T-helper 1 cell treated with Interleukin-12 subunit alpha and Interleukin-12 subunit beta and Interleukin-4 antibody, amounts not matched to agents 30 μg/mL and 1 μg/mL, for 36 hours (primary cell): Measurements from ENCODE around the gene NINJ2.
A peak's percentile ranks its signal among the peaks of the same experiment; 100 is the strongest.

Source experiments
- H3K27ac Mint-ChIP-seq: one replicate; pipeline ENCODE4 v1.8.0; 2021; ENCODE audit warnings: mild to moderate bottlenecking, mixed read lengths
- H3K27me3 Mint-ChIP-seq: one replicate; pipeline ENCODE4 v1.8.0; 2021; ENCODE audit warnings: low read depth, mixed read lengths
- H3K36me3 Mint-ChIP-seq: one replicate; pipeline ENCODE4 v1.8.0; 2021; ENCODE audit warnings: low read depth, mixed read lengths
- H3K4me1 Mint-ChIP-seq: one replicate; pipeline ENCODE4 v1.8.0; 2021; ENCODE audit warnings: low read depth, mixed read lengths
- H3K4me3 Mint-ChIP-seq: one replicate; pipeline ENCODE4 v1.8.0; 2021; ENCODE audit warnings: mild to moderate bottlenecking, moderate library complexity, mixed read lengths
- H3K9me3 Mint-ChIP-seq: one replicate; pipeline ENCODE4 v1.8.0; 2021; ENCODE audit warnings: mixed read lengths

Gene NINJ2

DNA sequence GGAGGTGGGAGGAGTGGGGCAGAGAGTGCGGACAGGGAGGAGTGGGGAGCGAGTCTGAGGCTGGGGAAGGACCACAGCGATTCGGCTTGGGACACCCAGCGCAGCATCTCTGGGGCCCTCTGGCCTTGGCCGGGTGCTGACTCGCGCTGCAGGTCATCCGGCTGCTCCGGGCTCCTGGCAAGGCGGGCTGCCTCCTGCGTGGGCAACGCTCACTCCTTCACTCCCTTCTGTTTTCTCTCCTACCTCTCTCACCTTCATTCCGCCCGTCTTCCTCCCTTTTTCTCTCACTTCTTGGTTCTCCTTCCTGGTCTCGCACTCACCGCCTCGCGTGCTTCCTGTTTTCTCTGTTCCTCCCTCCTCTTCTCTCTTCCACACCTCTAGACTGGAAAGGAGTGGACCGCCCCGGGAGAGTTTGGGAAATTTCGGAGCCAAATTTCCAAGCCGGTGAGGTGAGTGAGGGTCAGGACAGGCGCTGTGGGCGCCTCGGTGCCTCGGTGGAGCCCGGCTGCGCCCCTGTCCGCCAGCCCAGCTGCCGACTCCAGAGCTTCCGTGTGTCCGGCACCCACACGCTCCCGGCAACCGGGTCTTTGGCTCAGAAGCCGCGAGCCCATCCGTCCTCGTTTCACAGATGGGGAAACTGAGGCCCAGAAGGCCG, 116.9 kb downstream of the NINJ2 start:
- no peak overlapping the region for H3K4me3 Mint-ChIP-seq
- no peaks in the 10 kb centered on the region for H3K36me3 Mint-ChIP-seq
- no peak overlapping the region for H3K27ac Mint-ChIP-seq
- H3K27me3 Mint-ChIP-seq = peaks cover 17% of the 10 kb centered on the region
- peaks cover 8% of the 10 kb centered on the region for H3K4me1 Mint-ChIP-seq
- H3K9me3 Mint-ChIP-seq = no peaks in the 10 kb centered on the region

DNA sequence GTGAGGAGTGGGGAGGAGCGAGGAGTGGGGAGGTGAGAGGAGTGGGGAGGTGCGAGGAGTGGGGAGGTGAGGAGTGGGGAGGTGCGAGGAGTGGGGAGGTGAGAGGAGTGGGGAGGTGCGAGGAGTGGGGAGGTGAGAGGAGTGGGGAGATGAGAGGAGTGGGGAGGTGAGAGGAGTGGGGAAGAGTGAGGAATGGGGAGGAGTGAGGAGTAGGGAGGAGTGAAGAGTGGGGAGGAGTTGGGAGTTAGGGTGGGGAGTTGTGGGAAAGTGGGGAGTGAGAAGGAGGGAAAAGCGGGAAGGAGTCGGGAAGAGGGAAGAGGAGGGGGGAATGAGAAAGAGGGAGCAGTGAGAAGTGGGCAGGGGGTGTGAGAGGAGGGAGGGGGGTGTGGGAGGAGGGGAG, 117.4 kb downstream of the NINJ2 start:
- Mint-ChIP-seq H3K4me1 (peaks cover 7% of the 10 kb centered on the region), H3K4me3 (no peak overlapping the region), H3K27ac (no peak overlapping the region), H3K36me3 (no peaks in the 10 kb centered on the region), H3K9me3 (no peaks in the 10 kb centered on the region), H3K27me3 (peaks cover 17% of the 10 kb centered on the region)

DNA sequence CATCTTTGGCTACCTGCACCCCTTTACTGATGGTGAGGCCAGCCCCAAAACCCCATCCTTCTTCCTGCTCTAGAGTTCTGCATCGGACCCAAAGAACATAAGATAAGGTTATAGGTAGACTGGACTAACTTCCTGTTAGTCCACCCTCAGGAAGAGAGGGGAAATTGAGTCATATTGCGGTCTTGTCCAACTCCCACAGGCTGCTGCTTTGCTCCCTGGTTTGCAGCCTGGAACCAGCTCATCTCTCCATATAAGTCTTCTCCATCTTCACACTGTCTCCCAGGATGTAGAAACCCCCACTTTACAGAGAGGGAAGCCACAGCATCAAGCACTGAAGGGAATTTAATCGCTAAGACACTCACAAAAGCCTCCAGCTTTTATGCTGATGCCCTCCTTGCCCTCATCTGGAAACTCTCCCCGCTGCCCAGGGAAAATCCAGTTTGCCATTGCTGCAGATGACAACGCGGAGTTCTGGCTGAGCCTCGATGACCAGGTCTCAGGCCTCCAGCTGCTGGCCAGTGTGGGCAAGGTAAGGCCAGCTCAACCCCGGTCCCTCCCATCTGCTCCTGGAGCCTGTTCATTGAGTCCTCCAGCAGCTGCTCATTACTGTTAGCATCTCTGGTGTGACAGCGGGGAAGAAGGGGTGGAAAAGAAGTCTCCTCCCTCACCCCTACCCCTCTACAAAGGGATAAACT, 118.2 kb downstream of the NINJ2 start:
- H3K27me3 Mint-ChIP-seq = peaks cover 17% of the 10 kb centered on the region
- H3K4me3 Mint-ChIP-seq = no peak overlapping the region
- H3K36me3 Mint-ChIP-seq = no peaks in the 10 kb centered on the region
- H3K4me1 Mint-ChIP-seq = peaks cover 9% of the 10 kb centered on the region
- H3K9me3 Mint-ChIP-seq = no peaks in the 10 kb centered on the region
- H3K27ac Mint-ChIP-seq = no peak overlapping the region

GRCh38 chr12:544142-544541, 119.1 kb downstream of the NINJ2 start:
- Mint-ChIP-seq H3K9me3 (no peaks in the 10 kb centered on the region), H3K4me1 (peaks cover 14% of the 10 kb centered on the region), H3K36me3 (no peaks in the 10 kb centered on the region), H3K27me3 (peaks cover 17% of the 10 kb centered on the region), H3K27ac (no peak overlapping the region), H3K4me3 (no peak overlapping the region)

GRCh38 chr12:543114-543451, 120.2 kb downstream of the NINJ2 start:
- Mint-ChIP-seq H3K4me1 (peaks cover 19% of the 10 kb centered on the region), H3K9me3 (no peaks in the 10 kb centered on the region), H3K27ac (no peak overlapping the region), H3K27me3 (peaks cover 17% of the 10 kb centered on the region), H3K36me3 (no peaks in the 10 kb centered on the region), H3K4me3 (no peak overlapping the region)

DNA sequence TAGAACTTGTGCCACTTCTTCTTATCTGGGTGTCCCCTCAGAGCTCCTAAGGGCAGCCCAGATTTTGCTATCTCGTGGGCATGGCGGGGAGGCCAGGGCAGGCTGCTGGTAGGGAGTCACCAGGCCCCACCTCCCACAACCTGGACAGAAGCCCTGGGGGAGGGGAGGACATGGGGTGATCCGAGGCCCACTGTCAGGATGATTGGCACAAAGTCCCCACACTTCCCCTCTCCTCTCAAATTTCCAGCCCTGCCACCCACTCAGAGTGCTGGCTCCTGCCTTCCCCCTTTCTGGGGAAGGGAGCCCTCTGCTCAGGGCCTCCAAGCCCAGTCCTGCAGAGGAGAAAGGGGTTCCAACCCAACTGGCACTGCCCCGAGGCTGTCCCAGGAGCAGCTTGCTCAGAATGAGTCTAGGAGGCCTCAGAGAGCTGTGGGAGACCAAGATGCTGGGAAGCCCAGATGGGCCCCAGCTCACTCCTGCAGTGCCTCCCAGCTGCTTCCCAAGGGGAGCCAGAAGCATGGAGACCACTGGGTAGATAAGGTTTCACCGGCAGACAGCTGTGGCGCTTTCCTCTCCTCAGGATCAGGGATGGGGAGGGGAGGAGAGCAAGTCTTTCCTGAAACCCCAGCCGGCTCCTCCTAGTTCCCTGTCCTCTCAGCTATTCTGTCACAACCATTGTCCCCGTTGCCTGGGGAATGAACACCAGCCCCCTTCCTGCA, 120.7 kb downstream of the NINJ2 start:
- Mint-ChIP-seq H3K4me1 (peaks cover 19% of the 10 kb centered on the region), H3K36me3 (no peaks in the 10 kb centered on the region), H3K9me3 (no peaks in the 10 kb centered on the region), H3K27me3 (peaks cover 15% of the 10 kb centered on the region), H3K27ac (no peak overlapping the region), H3K4me3 (no peak overlapping the region)

- no peak overlapping the region for H3K4me3 Mint-ChIP-seq
- H3K9me3 Mint-ChIP-seq = no peaks in the 10 kb centered on the region
- no peaks in the 10 kb centered on the region for H3K36me3 Mint-ChIP-seq
- H3K4me1 Mint-ChIP-seq = peaks cover 16% of the 10 kb centered on the region
- H3K27ac Mint-ChIP-seq = no peak overlapping the region
- peaks cover 15% of the 10 kb centered on the region for H3K27me3 Mint-ChIP-seq
Measured at GRCh38 chr12:541676-542324, 121.4 kb downstream of the NINJ2 start.

GRCh38 chr12:539540-540310, 123.5 kb downstream of the NINJ2 start:
- H3K4me1 Mint-ChIP-seq = peaks cover 16% of the 10 kb centered on the region
- peak overlapping the region; percentile 87 for H3K27ac Mint-ChIP-seq
- no peak overlapping the region for H3K4me3 Mint-ChIP-seq
- peaks cover 5% of the 10 kb centered on the region for H3K27me3 Mint-ChIP-seq
- no peaks in the 10 kb centered on the region for H3K9me3 Mint-ChIP-seq
- H3K36me3 Mint-ChIP-seq = no peaks in the 10 kb centered on the region

DNA sequence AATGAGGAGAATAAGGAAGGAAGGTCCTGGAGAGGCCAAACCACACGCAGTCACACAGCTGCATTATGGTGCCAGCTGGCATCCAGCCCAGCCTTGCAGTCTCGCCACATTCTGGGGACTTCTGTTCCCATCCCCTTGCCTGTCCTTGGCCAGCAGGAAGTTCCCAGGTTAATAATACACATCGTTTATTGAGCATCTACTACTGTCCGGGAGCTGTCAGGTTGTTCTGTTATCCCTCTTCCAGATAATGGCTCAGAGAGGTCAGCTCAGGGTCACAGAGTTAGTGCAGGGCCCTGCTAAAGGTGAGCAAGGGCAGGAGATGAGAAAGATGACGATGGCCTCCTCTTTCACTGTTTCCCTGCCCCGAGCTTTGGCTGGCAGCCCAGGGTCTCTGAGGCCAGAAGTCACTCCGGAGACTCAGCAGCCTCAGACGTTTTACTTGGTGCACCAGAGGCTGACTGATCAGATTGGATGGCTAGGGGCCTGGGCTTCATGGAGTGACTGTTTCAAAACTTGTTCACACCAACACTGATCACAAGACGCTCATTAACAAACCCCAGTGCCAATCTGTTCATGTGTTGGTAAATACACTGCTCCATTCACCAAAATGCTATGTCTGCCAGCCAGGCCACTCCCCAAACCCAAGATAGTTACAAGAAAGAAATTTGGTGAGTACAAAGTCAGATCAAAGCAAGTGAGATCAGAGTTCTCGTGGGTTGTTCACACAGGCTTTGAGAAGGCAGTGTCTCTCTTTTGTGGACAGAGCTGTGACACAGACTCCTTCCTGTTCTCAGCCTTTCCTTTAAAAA, 124.3 kb downstream of the NINJ2 start:
- H3K36me3 Mint-ChIP-seq = no peaks in the 10 kb centered on the region
- H3K27me3 Mint-ChIP-seq = no peaks in the 10 kb centered on the region
- H3K9me3 Mint-ChIP-seq = no peaks in the 10 kb centered on the region
- peaks cover 14% of the 10 kb centered on the region for H3K4me1 Mint-ChIP-seq
- H3K27ac Mint-ChIP-seq = peak overlapping the region; percentile 87
- H3K4me3 Mint-ChIP-seq = no peak overlapping the region

DNA sequence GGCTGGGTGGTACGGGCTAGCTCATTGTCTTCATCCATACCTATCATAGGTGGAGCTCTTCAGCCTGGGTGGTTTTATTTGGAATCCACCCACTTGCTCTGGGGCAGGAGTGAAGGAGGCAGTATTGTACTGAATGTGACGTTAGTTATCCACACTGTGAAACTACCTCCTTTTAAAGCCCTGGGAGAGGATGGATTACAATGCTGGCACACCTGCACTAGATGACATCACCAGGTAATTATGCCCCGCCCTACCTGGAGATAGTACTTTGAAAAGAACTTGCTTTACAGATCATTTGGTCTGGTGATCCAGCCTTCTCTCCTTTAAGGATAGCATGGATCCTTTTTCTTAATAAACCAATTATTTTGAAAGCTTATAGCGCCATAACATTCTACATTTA, 125.5 kb downstream of the NINJ2 start:
- H3K9me3 Mint-ChIP-seq = peaks cover under 1% of the 10 kb centered on the region
- H3K27me3 Mint-ChIP-seq = no peaks in the 10 kb centered on the region
- no peak overlapping the region for H3K4me3 Mint-ChIP-seq
- H3K36me3 Mint-ChIP-seq = no peaks in the 10 kb centered on the region
- H3K4me1 Mint-ChIP-seq = peaks cover 14% of the 10 kb centered on the region
- no peak overlapping the region for H3K27ac Mint-ChIP-seq

- no peak overlapping the region for H3K4me3 Mint-ChIP-seq
- H3K36me3 Mint-ChIP-seq = no peaks in the 10 kb centered on the region
- H3K27me3 Mint-ChIP-seq = no peaks in the 10 kb centered on the region
- peaks cover 8% of the 10 kb centered on the region for H3K9me3 Mint-ChIP-seq
- peaks cover 14% of the 10 kb centered on the region for H3K4me1 Mint-ChIP-seq
- H3K27ac Mint-ChIP-seq = no peak overlapping the region
Measured at GRCh38 chr12:536751-537245, 126.4 kb downstream of the NINJ2 start.

- Mint-ChIP-seq H3K36me3 (no peaks in the 10 kb centered on the region), H3K27ac (no peak overlapping the region), H3K4me1 (peaks cover 14% of the 10 kb centered on the region), H3K27me3 (no peaks in the 10 kb centered on the region), H3K9me3 (peaks cover 11% of the 10 kb centered on the region), H3K4me3 (no peak overlapping the region)
Measured at GRCh38 chr12:535396-535795, 127.8 kb downstream of the NINJ2 start.

DNA sequence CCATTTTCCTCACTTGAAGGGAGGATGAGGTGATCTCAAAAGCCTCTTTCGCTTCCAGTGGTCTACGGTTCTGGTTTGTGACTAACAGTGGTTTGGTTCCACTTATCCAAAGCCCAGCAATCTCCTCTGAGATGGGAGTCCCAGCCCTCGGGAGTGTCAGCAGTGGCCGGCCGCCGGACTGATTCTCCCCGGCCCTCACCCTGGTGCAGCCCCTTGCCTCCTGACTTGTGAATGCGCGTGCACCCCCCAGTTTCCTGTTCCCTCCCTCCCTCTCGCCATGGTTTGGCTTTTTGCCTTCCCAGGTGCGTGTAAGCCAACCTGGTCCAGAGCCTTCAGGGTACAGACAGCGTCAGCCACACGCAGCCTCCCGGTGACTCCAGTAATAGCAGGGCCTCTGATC, 129.0 kb downstream of the NINJ2 start:
- H3K4me3 Mint-ChIP-seq = no peak overlapping the region
- H3K4me1 Mint-ChIP-seq = peaks cover 6% of the 10 kb centered on the region
- H3K27me3 Mint-ChIP-seq = no peaks in the 10 kb centered on the region
- peaks cover 15% of the 10 kb centered on the region for H3K9me3 Mint-ChIP-seq
- H3K27ac Mint-ChIP-seq = no peak overlapping the region
- no peaks in the 10 kb centered on the region for H3K36me3 Mint-ChIP-seq
